CD4-positive, alpha-beta T cell treated with Interleukin-17A for 1 hour (primary cell): ENCODE data around the gene TIMM23B.
"Not testable (repeated sequence)": the region's sequence is repeated elsewhere in the genome, so short reads cannot be mapped to it uniquely, and the experiment has no call there.

ENCODE experiments used
- DNase-seq: peaks from one replicate; pipeline ENCODE4 v3.0.0-alpha.2; 2020

TIMM23B gene

GRCh38 chr10:49987207-49987606 is 45.4 kb downstream of the TIMM23B start:
- not testable (repeated sequence) for DNase-seq

- not testable (repeated sequence) for DNase-seq
Observed at GRCh38 chr10:49988376-49988775, 46.5 kb downstream of the TIMM23B start, which contains the start of gene AGAP6. AGAP6 (plus strand) TSS chr10:49988406; CDS start chr10:49988716, 310 bp downstream.

GRCh38 chr10:49995321-49995720 is 53.5 kb downstream of the TIMM23B start:
- DNase-seq = not testable (repeated sequence)

DNA sequence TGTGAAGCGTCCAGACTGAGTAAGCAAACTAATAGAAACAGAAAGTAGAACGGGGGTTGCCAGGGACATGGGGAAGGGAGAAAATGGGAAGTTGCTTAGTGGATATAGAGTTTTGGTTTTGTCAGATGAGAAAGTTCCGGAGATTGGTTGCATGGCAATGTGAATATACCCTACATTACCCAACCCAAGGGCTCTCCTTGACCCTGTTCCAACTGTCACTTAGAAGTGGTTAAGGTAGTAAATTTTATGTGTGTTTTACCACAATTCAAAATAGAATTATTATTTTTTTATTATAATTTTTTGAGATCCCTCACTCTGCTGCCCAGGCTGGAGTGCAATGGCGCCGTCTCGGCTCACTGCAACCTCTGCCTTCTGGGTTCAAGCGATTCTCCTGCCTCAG is 72.2 kb downstream of the TIMM23B start:
- DNase-seq = not testable (repeated sequence)

GRCh38 chr10:50015596-50016220 is 73.9 kb downstream of the TIMM23B start:
- not testable (repeated sequence) for DNase-seq

- not testable (repeated sequence) for DNase-seq
Observed at GRCh38 chr10:50016926-50017325, 75.1 kb downstream of the TIMM23B start.

DNA sequence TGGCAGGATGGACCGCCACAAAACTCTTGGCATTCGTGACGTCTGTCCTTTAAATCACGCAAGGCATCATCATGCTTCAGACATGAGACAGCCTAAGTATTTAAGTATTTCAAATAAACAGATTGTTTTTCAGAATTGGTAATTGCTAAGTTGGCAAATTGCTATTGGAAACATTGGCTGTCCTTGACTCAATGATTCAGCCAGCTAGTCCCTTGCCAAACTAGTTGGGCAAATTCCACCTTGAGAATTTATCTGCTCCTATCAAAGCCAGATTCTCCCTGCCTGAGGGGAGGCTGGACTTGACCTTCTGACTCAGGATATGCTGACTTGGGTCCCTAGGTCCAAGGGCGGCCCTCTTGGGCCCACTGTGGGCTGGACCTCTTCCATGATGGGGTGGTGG is 75.8 kb downstream of the TIMM23B start:
- DNase-seq = not testable (repeated sequence)

DNA sequence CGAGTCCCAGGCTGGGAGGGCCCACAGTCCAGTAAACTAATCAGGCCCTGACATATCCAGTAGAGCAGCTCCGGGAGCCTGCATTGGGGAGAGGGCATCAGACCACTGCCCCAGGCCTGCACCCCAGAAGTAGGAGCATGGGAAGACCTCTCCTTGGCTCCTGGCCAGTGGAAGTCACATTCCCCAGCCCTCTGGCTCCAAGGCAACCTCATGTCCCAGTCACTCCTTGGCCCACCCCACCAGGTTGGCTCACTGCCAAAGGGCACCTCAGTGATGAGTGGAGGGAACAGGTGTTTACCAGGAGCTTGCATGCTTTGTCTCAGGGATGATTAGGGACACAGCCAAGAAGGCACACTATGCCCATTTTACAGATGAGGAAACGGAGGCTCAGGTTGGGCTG is 77.4 kb downstream of the TIMM23B start:
- not testable (repeated sequence) for DNase-seq

GRCh38 chr10:50020451-50021024 is 78.7 kb downstream of the TIMM23B start:
- not testable (repeated sequence) for DNase-seq

- no peak for DNase-seq
Observed at GRCh38 chr10:50021646-50022045, 79.8 kb downstream of the TIMM23B start.
